HepG2 (cell line): ENCODE results near the gene KATNBL1. TPM values are rescaled to one million over a fixed set of nuclear protein-coding genes. Genes with fewer than 3 reads are reported as not detected.

Experiments
- ARID2 ChIP-seq: sonication (generic); formaldehyde crosslinking; IDR thresholded peaks from 2 replicates; pipeline ENCODE4 v1.8.1; 2022; ENCODE audit warnings: mild to moderate bottlenecking, missing genetic modification reagents, borderline replicate concordance
- ATF7-NPFF ChIP-seq: sonication (generic); formaldehyde crosslinking; IDR thresholded peaks from 2 replicates; pipeline ENCODE4 v1.8.1; 2023; ENCODE audit warnings: mild to moderate bottlenecking, low read depth, missing genetic modification reagents, moderate library complexity
- BCLAF1 ChIP-seq: fragments of 450-650 bp; IDR thresholded peaks from 2 replicates; pipeline ENCODE4 v1.6.1; 2017; ENCODE audit warnings: mild to moderate bottlenecking
- ESRRA ChIP-seq: sonication (generic); formaldehyde crosslinking; IDR thresholded peaks from 2 replicates; pipeline ENCODE4 v1.5.1; 2020; ENCODE audit warnings: mild to moderate bottlenecking, low read depth, missing genetic modification reagents
- MXD4 ChIP-seq: IDR thresholded peaks from 2 replicates; pipeline ENCODE4 v1.6.1; 2016; ENCODE audit warnings: mild to moderate bottlenecking, missing biosample characterization, missing genetic modification reagents
- NFIB ChIP-seq: sonication (generic); formaldehyde crosslinking; IDR thresholded peaks from 2 replicates; pipeline ENCODE4 v1.9.0; 2021; ENCODE audit warnings: missing genetic modification reagents, mild to moderate bottlenecking, borderline replicate concordance
- RFXANK ChIP-seq: IDR thresholded peaks from 2 replicates; pipeline ENCODE4 v1.6.1; 2016
- SKIL ChIP-seq: sonication (generic); formaldehyde crosslinking; IDR thresholded peaks from 2 replicates; pipeline ENCODE4 v1.8.0; 2022; ENCODE audit warnings: missing genetic modification reagents, mild to moderate bottlenecking, moderate library complexity, borderline replicate concordance
- SP1 ChIP-seq, 2 experiments: fragments of 450-650 bp in 1 of 2; sonication (generic) in 1 of 2; formaldehyde crosslinking in 1 of 2; IDR thresholded peaks; 2 replicates each; pipeline versions ENCODE4 v1.4.0 to v1.6.1; 2016 to 2020; ENCODE audit warnings: missing genetic modification reagents in 1 of 2
- TFE3 ChIP-seq: IDR thresholded peaks from 2 replicates; pipeline ENCODE4 v1.6.1; 2016
- ZFP36 ChIP-seq: fragments of 150-350 bp; IDR thresholded peaks from 2 replicates; pipeline ENCODE4 v1.6.1; 2018; ENCODE audit warnings: borderline replicate concordance, low read length, low read depth; ENCODE audit not compliant: partially characterized antibody
- ZKSCAN8 ChIP-seq: IDR thresholded peaks from 2 replicates; pipeline ENCODE4 v1.6.1; 2016; ENCODE audit warnings: borderline replicate concordance, missing genetic modification reagents, missing compliant biosample characterization
- polyA plus RNA-seq, 8 experiments: library from polyadenylated mRNA; depleted of rRNA in 3 of 8; stranded (reverse) in 7 of 8; unstranded in 1 of 8; fragments of >200 nt; fragmentation: Illumina TruSeq in 4 of 8; extraction: Trizol in 4 of 8; gene quantifications; 2 replicates each; pipeline versions ENCODE4 v1.2.1 to v1.2.3, GENCODE V29; 2011 to 2016; ENCODE audit warnings: low read depth in 4 of 8, missing spikeins in 1 of 8, mixed read lengths in 1 of 8; ENCODE audit not compliant: insufficient read depth in 1 of 8
- total RNA-seq, 5 experiments: library from RNA; depleted of rRNA; stranded (reverse); fragments of >200 nt; fragmentation: Illumina TruSeq; extraction: Trizol; gene quantifications; 2 replicates each; pipeline ENCODE4 v1.2.3, GENCODE V29; 2016; ENCODE audit warnings: low read depth in 1 of 5
- TF ChIP-seq, protein P1 (sequence below), 2 experiments: fragments of 450-650 bp in 1 of 2; sonication (generic) in 1 of 2; formaldehyde crosslinking; IDR thresholded peaks; 2 replicates each; pipeline versions ENCODE4 v1.5.0 to v1.8.0; 2020 to 2022; ENCODE audit warnings: mild to moderate bottlenecking in 1 of 2, missing genetic modification reagents in 1 of 2
- TF ChIP-seq, protein P2 (sequence below): sonication (generic); formaldehyde crosslinking; IDR thresholded peaks from 2 replicates; pipeline ENCODE4 v1.4.0; 2020; ENCODE audit warnings: missing genetic modification reagents

Gene KATNBL1
- total and polyA plus RNA-seq, 2 of the 13 experiments (the other 11 are each of a cell fraction or from before 2014, with no cell fraction given): 23.4 to 42.8 TPM

GRCh38 chr15:34209421-34210282 is at the start of gene KATNBL1 (continued):
- TF ChIP-seq ATF7-NPFF: peak; percentile 59
- TF ChIP-seq, protein P1, sequence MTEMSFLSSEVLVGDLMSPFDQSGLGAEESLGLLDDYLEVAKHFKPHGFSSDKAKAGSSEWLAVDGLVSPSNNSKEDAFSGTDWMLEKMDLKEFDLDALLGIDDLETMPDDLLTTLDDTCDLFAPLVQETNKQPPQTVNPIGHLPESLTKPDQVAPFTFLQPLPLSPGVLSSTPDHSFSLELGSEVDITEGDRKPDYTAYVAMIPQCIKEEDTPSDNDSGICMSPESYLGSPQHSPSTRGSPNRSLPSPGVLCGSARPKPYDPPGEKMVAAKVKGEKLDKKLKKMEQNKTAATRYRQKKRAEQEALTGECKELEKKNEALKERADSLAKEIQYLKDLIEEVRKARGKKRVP (CRISPR knock-in tag; IDR thresholded peaks at IDR 0.05): no peak
- peak; percentile 44; the same call in 1 of the 2 replicates for TF ChIP-seq ESRRA (CRISPR knock-in tag)
- no peak for TF ChIP-seq ARID2 (CRISPR knock-in tag)
- no peak for TF ChIP-seq RFXANK (CRISPR knock-in tag)
- peak; percentile 37; the same call in 1 of the 2 replicates for TF ChIP-seq ZKSCAN8 (CRISPR knock-in tag)
- TF ChIP-seq MXD4 (CRISPR knock-in tag): peak; percentile 69; the same call in 1 of the 2 replicates
- TF ChIP-seq, protein P2, sequence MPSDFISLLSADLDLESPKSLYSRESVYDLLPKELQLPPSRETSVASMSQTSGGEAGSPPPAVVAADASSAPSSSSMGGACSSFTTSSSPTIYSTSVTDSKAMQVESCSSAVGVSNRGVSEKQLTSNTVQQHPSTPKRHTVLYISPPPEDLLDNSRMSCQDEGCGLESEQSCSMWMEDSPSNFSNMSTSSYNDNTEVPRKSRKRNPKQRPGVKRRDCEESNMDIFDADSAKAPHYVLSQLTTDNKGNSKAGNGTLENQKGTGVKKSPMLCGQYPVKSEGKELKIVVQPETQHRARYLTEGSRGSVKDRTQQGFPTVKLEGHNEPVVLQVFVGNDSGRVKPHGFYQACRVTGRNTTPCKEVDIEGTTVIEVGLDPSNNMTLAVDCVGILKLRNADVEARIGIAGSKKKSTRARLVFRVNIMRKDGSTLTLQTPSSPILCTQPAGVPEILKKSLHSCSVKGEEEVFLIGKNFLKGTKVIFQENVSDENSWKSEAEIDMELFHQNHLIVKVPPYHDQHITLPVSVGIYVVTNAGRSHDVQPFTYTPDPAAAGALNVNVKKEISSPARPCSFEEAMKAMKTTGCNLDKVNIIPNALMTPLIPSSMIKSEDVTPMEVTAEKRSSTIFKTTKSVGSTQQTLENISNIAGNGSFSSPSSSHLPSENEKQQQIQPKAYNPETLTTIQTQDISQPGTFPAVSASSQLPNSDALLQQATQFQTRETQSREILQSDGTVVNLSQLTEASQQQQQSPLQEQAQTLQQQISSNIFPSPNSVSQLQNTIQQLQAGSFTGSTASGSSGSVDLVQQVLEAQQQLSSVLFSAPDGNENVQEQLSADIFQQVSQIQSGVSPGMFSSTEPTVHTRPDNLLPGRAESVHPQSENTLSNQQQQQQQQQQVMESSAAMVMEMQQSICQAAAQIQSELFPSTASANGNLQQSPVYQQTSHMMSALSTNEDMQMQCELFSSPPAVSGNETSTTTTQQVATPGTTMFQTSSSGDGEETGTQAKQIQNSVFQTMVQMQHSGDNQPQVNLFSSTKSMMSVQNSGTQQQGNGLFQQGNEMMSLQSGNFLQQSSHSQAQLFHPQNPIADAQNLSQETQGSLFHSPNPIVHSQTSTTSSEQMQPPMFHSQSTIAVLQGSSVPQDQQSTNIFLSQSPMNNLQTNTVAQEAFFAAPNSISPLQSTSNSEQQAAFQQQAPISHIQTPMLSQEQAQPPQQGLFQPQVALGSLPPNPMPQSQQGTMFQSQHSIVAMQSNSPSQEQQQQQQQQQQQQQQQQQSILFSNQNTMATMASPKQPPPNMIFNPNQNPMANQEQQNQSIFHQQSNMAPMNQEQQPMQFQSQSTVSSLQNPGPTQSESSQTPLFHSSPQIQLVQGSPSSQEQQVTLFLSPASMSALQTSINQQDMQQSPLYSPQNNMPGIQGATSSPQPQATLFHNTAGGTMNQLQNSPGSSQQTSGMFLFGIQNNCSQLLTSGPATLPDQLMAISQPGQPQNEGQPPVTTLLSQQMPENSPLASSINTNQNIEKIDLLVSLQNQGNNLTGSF: no peak; the same call in 1 of the 2 replicates
- no peak for TF ChIP-seq BCLAF1
- no peak for TF ChIP-seq TFE3
- no peak for TF ChIP-seq SKIL (CRISPR knock-in tag)
- TF ChIP-seq SP1 (IDR thresholded peaks at IDR 0.05): no peak
- TF ChIP-seq SP1 (CRISPR knock-in tag; IDR thresholded peaks at IDR 0.05): peak; percentile 81
- no peak for TF ChIP-seq ZFP36
- no peak for TF ChIP-seq NFIB (CRISPR knock-in tag)
